Lung (tissue), 12 donors: ENCODE measurements around the gene NLGN1. TPM values are rescaled to one million over a fixed set of nuclear protein-coding genes. Genes with fewer than 3 reads are reported as not detected.

Source experiments
- ATAC-seq: fragments of 200-7000 bp; cut with Tn5 transposase; one replicate; pipeline ENCODE4 v1.9.1; 2020; ENCODE audit warnings: moderate number of reproducible peaks; ENCODE audit not compliant: insufficient read depth, low FRiP score
- DNase-seq, 3 donors: peaks; one replicate each; pipeline ENCODE4 v3.0.0-alpha.2; 2013 to 2017
- H3K27ac ChIP-seq, 2 donors: one replicate each; pipeline ENCODE4 v1.5.1; 2013; ENCODE audit warnings: mild to moderate bottlenecking in 2 of 2, moderate library complexity in 2 of 2, control low read depth in 1 of 2, inconsistent platforms in 1 of 2, low read depth in 1 of 2, low read length in 1 of 2
- H3K27me3 ChIP-seq, 3 donors: one replicate each; pipeline ENCODE4 v1.5.1; 2013; ENCODE audit warnings: low read length in 2 of 3; ENCODE audit not compliant: control insufficient read depth in 3 of 3, insufficient read depth in 3 of 3
- H3K36me3 ChIP-seq, 4 donors: one replicate each; pipeline ENCODE4 v1.5.1; 2013; ENCODE audit warnings: low read length in 4 of 4, mild to moderate bottlenecking in 1 of 4, moderate library complexity in 1 of 4; ENCODE audit not compliant: control insufficient read depth in 4 of 4, insufficient read depth in 4 of 4
- H3K4me1 ChIP-seq, 5 donors: one replicate each; pipeline ENCODE4 v1.5.1; 2013; ENCODE audit warnings: low read length in 5 of 5, mild to moderate bottlenecking in 2 of 5, moderate library complexity in 1 of 5; ENCODE audit not compliant: control insufficient read depth in 5 of 5, insufficient read depth in 5 of 5
- H3K4me3 ChIP-seq: one replicate; pipeline ENCODE4 v1.5.1; 2013; ENCODE audit warnings: mild to moderate bottlenecking, control low read depth, moderate library complexity
- H3K9ac ChIP-seq, 2 donors: one replicate each; pipeline ENCODE4 v1.5.1; 2013; ENCODE audit warnings: low read length in 2 of 2, control low read depth in 1 of 2; ENCODE audit not compliant: insufficient read depth in 1 of 2
- H3K9me3 ChIP-seq, 4 donors: one replicate each; pipeline ENCODE4 v1.5.1; 2013; ENCODE audit warnings: low read length in 3 of 4, mild to moderate bottlenecking in 1 of 4, moderate library complexity in 1 of 4; ENCODE audit not compliant: control insufficient read depth in 4 of 4, insufficient read depth in 3 of 4
- CTCF ChIP-seq: IDR thresholded peaks from 2 replicates; pipeline ENCODE4 v1.5.1; 2012; ENCODE audit warnings: mild to moderate bottlenecking; ENCODE audit errors: control extremely low read depth, extremely low read depth
- WGBS, 2 donors: extraction: QIAGEN DNeasy Blood & Tissue Kit; methylation state at CpG; one replicate each; pipeline ENCODE4 v1.1.7; 2013; 5-methylcytosine and 5-hydroxymethylcytosine counted together
- polyA plus RNA-seq, 2 donors: library from polyadenylated mRNA; stranded (reverse); fragments of 200-250 nt; gene quantifications; one replicate each; pipeline ENCODE4 v1.2.1, GENCODE V29; 2013
- total RNA-seq, 2 donors: library from RNA; depleted of rRNA in 1 of 2; stranded (reverse); fragments of >200 nt in 1 of 2; gene quantifications; one replicate each; pipeline ENCODE4 v1.2.1, GENCODE V29; 2014 to 2021
- donor health status: control.
- donor health status: control.
- donor health status: Bipolar disorder and iron deficiency.
- donor health status: healthy.
- donor health status: DM: yes; HTN: yes; CAD: no.

NLGN1 gene
- total and polyA plus RNA-seq, 4 donors: 0.24 to 22.2 (median 1.9) TPM

DNA sequence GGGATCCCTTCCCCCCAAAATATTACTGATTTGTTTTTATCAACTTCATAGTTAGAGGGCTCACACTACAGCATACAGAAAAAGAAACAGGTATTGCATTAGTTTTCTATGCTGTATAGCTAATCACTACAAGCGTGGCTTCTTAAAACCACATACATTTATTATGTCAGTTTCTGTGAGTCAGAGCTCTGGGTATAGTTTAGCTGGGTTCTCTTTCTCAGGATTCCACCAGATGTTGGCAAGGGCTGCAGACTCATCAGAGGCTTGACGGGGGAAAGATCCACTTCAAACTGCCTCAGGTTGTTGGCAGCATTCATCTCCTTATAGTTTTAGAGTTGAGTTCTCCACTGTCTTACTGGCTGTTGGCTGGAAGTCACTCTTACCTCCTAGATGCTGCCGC is 328.0 kb downstream of the NLGN1 start:
- H3K4me3 ChIP-seq: no peak overlapping the region
- no peaks in the 10 kb centered on the region for H3K27me3 ChIP-seq
- H3K9me3 ChIP-seq: no peaks in the 10 kb centered on the region
- H3K9ac ChIP-seq: no peak overlapping the region
- H3K36me3 ChIP-seq: no peaks in the 10 kb centered on the region
- WGBS, 2 donors: 87 to 90% methylated on average over 3 of the region's 3 CpGs
- ATAC-seq (no peak), DNase-seq (no peak)
- no peak overlapping the region for H3K27ac ChIP-seq
- TF ChIP-seq CTCF: no peak
- no peaks in the 10 kb centered on the region for H3K4me1 ChIP-seq

GRCh38 chr3:173730391-173730790 is 332.8 kb downstream of the NLGN1 start:
- TF ChIP-seq CTCF: no peak
- H3K27ac ChIP-seq: no peak overlapping the region
- WGBS, 2 donors: 74 to 88% methylated on average over 2 of the region's 2 CpGs
- DNase-seq (peak in 1 of 3 donors; percentile 10), ATAC-seq (no peak)
- H3K9me3 ChIP-seq: no peaks in the 10 kb centered on the region
- no peak overlapping the region for H3K4me3 ChIP-seq
- H3K9ac ChIP-seq: no peak overlapping the region
- no peaks in the 10 kb centered on the region for H3K36me3 ChIP-seq
- H3K27me3 ChIP-seq: no peaks in the 10 kb centered on the region
- no peaks in the 10 kb centered on the region for H3K4me1 ChIP-seq

- Histone ChIP-seq H3K9ac (no peak overlapping the region), H3K4me3 (no peak overlapping the region), H3K27me3 (no peaks in the 10 kb centered on the region), H3K9me3 (no peaks in the 10 kb centered on the region), H3K36me3 (no peaks in the 10 kb centered on the region), H3K4me1 (no peaks in the 10 kb centered on the region), H3K27ac (no peak overlapping the region)
- WGBS, 2 donors: 82 to 89% methylated on average over 4 of the region's 4 CpGs
- DNase-seq (peak in 2 of 3 donors; percentile 11 to 24), ATAC-seq (no peak)
- TF ChIP-seq CTCF: no peak
These were observed 334.7 kb downstream of the NLGN1 start for GRCh38 chr3:173732237-173732636.

GRCh38 chr3:173733029-173733652 is 335.6 kb downstream of the NLGN1 start:
- H3K27me3 ChIP-seq: no peaks in the 10 kb centered on the region
- TF ChIP-seq CTCF: no peak
- ATAC-seq: no peak
- no peak overlapping the region for H3K27ac ChIP-seq
- DNase-seq: peak; percentile 29 to 66 (median 56)
- H3K9me3 ChIP-seq: no peaks in the 10 kb centered on the region
- no peaks in the 10 kb centered on the region for H3K36me3 ChIP-seq
- H3K9ac ChIP-seq: no peak overlapping the region
- no peak overlapping the region for H3K4me3 ChIP-seq
- no peaks in the 10 kb centered on the region for H3K4me1 ChIP-seq
- WGBS, 2 donors: 68 to 80% methylated on average over 1 of the region's 1 CpG
